H9 (cell line): ENCODE results near the gene RASGRF1. TPM values are rescaled to one million over a fixed set of nuclear protein-coding genes. Genes with fewer than 3 reads are reported as not detected.

Experiments
- DNase-seq: peaks from one replicate; pipeline ENCODE4 v3.0.0-alpha.2; 2017
- H2AFZ ChIP-seq: one replicate; pipeline ENCODE4 v1.6.1; 2013; ENCODE audit warnings: mild to moderate bottlenecking, low read length, control low read depth, moderate library complexity
- H2AK5ac ChIP-seq: 2 replicates; pipeline ENCODE4 v1.6.1; 2013; ENCODE audit warnings: low read length, control low read depth, mixed read lengths; ENCODE audit not compliant: insufficient read length
- H2BK120ac ChIP-seq: one replicate; pipeline ENCODE4 v1.6.1; 2013; ENCODE audit warnings: low read depth, mild to moderate bottlenecking, low read length, control low read depth, inconsistent platforms; ENCODE audit not compliant: poor library complexity, severe bottlenecking
- H2BK12ac ChIP-seq: 2 replicates; pipeline ENCODE4 v1.6.1; 2013; ENCODE audit warnings: low read length, control low read depth, mixed read lengths, low read depth; ENCODE audit not compliant: insufficient read length
- H2BK15ac ChIP-seq: 2 replicates; pipeline ENCODE4 v1.6.1; 2013; ENCODE audit warnings: low read depth, low read length, control low read depth
- H2BK20ac ChIP-seq: one replicate; pipeline ENCODE4 v1.6.1; 2013; ENCODE audit warnings: low read depth, mild to moderate bottlenecking, low read length, control low read depth, inconsistent platforms; ENCODE audit not compliant: poor library complexity, severe bottlenecking
- H2BK5ac ChIP-seq: 2 replicates; pipeline ENCODE4 v1.6.1; 2013; ENCODE audit warnings: low read length, control low read depth, mixed read lengths; ENCODE audit not compliant: insufficient read length
- H3K14ac ChIP-seq: 2 replicates; pipeline ENCODE4 v1.6.1; 2013; ENCODE audit warnings: low read length, control low read depth; ENCODE audit not compliant: insufficient read depth
- H3K18ac ChIP-seq: 2 replicates; pipeline ENCODE4 v1.6.1; 2013; ENCODE audit warnings: low read depth, mild to moderate bottlenecking, mixed read lengths, low read length, control low read depth; ENCODE audit not compliant: insufficient read length
- H3K23ac ChIP-seq: 2 replicates; pipeline ENCODE4 v1.6.1; 2013; ENCODE audit warnings: low read length, control low read depth, mixed read lengths, low read depth; ENCODE audit not compliant: insufficient read length
- H3K23me2 ChIP-seq: 2 replicates; pipeline ENCODE4 v1.6.1; 2013; ENCODE audit warnings: low read depth, mild to moderate bottlenecking, mixed read lengths, low read length, control low read depth; ENCODE audit not compliant: insufficient read length, poor library complexity, severe bottlenecking
- H3K27ac ChIP-seq: 2 replicates; pipeline ENCODE4 v1.5.1; 2013; ENCODE audit warnings: low read length, control low read depth, mixed read lengths, low read depth; ENCODE audit not compliant: insufficient read length
- H3K27me3 ChIP-seq: 2 replicates; pipeline ENCODE4 v1.6.1; 2013; ENCODE audit warnings: low read length, control low read depth, inconsistent platforms; ENCODE audit not compliant: insufficient read depth
- H3K4ac ChIP-seq: 2 replicates; pipeline ENCODE4 v1.6.1; 2013; ENCODE audit warnings: low read depth, mild to moderate bottlenecking, control low read depth, inconsistent platforms, low read length, moderate library complexity
- H3K4me1 ChIP-seq: 2 replicates; pipeline ENCODE4 v1.6.1; 2013; ENCODE audit warnings: low read length, control low read depth, inconsistent platforms; ENCODE audit not compliant: insufficient read depth
- H3K4me2 ChIP-seq: 2 replicates; pipeline ENCODE4 v1.6.1; 2013; ENCODE audit warnings: low read length, control low read depth, mixed read lengths; ENCODE audit not compliant: insufficient read length, insufficient read depth
- H3K56ac ChIP-seq: 2 replicates; pipeline ENCODE4 v1.6.1; 2013; ENCODE audit warnings: low read depth, mild to moderate bottlenecking, mixed read lengths, low read length, control low read depth; ENCODE audit not compliant: insufficient read length
- H3K79me1 ChIP-seq: 2 replicates; pipeline ENCODE4 v1.6.1; 2013; ENCODE audit warnings: low read depth, mild to moderate bottlenecking, moderate library complexity, low read length, control low read depth, inconsistent platforms; ENCODE audit not compliant: insufficient read depth, poor library complexity, severe bottlenecking
- H3K79me2 ChIP-seq: 2 replicates; pipeline ENCODE4 v1.6.1; 2013; ENCODE audit warnings: low read length, control low read depth, inconsistent platforms; ENCODE audit not compliant: insufficient read depth
- H3K9ac ChIP-seq: 2 replicates; pipeline ENCODE4 v1.6.1; 2013; ENCODE audit warnings: low read length, control low read depth, mixed read lengths; ENCODE audit not compliant: insufficient read length; ENCODE audit errors: extremely low read depth
- H3K9me3 ChIP-seq: one replicate; pipeline ENCODE4 v1.6.1; 2013; ENCODE audit warnings: low read depth, low read length, inconsistent platforms; ENCODE audit not compliant: control insufficient read depth
- H3T11ph ChIP-seq: one replicate; pipeline ENCODE4 v1.6.1; 2013; ENCODE audit warnings: mild to moderate bottlenecking, low read length, control low read depth, inconsistent platforms
- H4K20me1 ChIP-seq: one replicate; pipeline ENCODE4 v1.6.1; 2013; ENCODE audit not compliant: control insufficient read depth, insufficient read length, insufficient read depth
- H4K5ac ChIP-seq: 2 replicates; pipeline ENCODE4 v1.6.1; 2013; ENCODE audit warnings: low read depth, mild to moderate bottlenecking, mixed read lengths, low read length, control low read depth; ENCODE audit not compliant: insufficient read length
- H4K8ac ChIP-seq: replicated peaks from 2 replicates; pipeline ENCODE4 v1.6.1; 2013; ENCODE audit warnings: low read length, control low read depth, mixed read lengths, low read depth; ENCODE audit not compliant: insufficient read length
- H4K91ac ChIP-seq: 2 replicates; pipeline ENCODE4 v1.6.1; 2013; ENCODE audit warnings: low read depth, mild to moderate bottlenecking, moderate library complexity, mixed read lengths, low read length, control low read depth; ENCODE audit not compliant: insufficient read length
- H3K27ac Mint-ChIP-seq, 3 experiments: 2 replicates in 2 of 3; 3 replicates in 1 of 3; pipeline ENCODE4 v1.8.0; 2020 to 2021; ENCODE audit warnings: mixed read lengths in 3 of 3, mild to moderate bottlenecking in 1 of 3, moderate library complexity in 1 of 3
- H3K27me3 Mint-ChIP-seq: 2 replicates; pipeline ENCODE4 v1.8.0; 2021; ENCODE audit warnings: low read depth, mild to moderate bottlenecking, moderate library complexity, mixed read lengths
- H3K36me3 Mint-ChIP-seq, 3 experiments: 2 replicates in 2 of 3; 3 replicates in 1 of 3; pipeline ENCODE4 v1.8.0; 2020 to 2021; ENCODE audit warnings: low read depth in 3 of 3, mixed read lengths in 3 of 3; ENCODE audit not compliant: insufficient read depth in 1 of 3
- H3K4me1 Mint-ChIP-seq, 2 experiments: 2 replicates each; pipeline ENCODE4 v1.8.0; 2020; ENCODE audit warnings: mixed read lengths in 2 of 2
- H3K4me3 Mint-ChIP-seq, 2 experiments: 2 replicates in 1 of 2; 3 replicates in 1 of 2; pipeline ENCODE4 v1.8.0; 2020 to 2021; ENCODE audit warnings: mild to moderate bottlenecking in 2 of 2, mixed read lengths in 2 of 2, moderate library complexity in 1 of 2
- H3K9me3 Mint-ChIP-seq, 2 experiments: 2 replicates in 1 of 2; 3 replicates in 1 of 2; pipeline ENCODE4 v1.8.0; 2020; ENCODE audit warnings: mild to moderate bottlenecking in 2 of 2, mixed read lengths in 2 of 2, moderate library complexity in 1 of 2
- WGBS: extraction: QIAGEN DNeasy Blood & Tissue Kit; methylation state at CpG from one replicate; pipeline ENCODE4 v1.1.7; 2013; ENCODE audit warnings: missing lambda C conversion rate, low lambda C conversion rate, mixed read lengths; ENCODE audit not compliant: insufficient read length; ENCODE audit errors: extremely low coverage; 5-methylcytosine and 5-hydroxymethylcytosine counted together
- total RNA-seq: library from RNA; stranded (reverse); gene quantifications from 2 replicates; pipeline ENCODE4 v1.2.1, GENCODE V29; 2021
- TF ChIP-seq, protein P1 (sequence below): fragments of 200-600 bp; sonication (generic); conservative IDR thresholded peaks from 3 replicates; pipeline ENCODE4 v1.8.0; 2021; ENCODE audit warnings: antibody characterized with exemption, mild to moderate bottlenecking

The RASGRF1 gene
- total RNA-seq, 1 experiment from 2014 or later = 0.48 TPM

DNA sequence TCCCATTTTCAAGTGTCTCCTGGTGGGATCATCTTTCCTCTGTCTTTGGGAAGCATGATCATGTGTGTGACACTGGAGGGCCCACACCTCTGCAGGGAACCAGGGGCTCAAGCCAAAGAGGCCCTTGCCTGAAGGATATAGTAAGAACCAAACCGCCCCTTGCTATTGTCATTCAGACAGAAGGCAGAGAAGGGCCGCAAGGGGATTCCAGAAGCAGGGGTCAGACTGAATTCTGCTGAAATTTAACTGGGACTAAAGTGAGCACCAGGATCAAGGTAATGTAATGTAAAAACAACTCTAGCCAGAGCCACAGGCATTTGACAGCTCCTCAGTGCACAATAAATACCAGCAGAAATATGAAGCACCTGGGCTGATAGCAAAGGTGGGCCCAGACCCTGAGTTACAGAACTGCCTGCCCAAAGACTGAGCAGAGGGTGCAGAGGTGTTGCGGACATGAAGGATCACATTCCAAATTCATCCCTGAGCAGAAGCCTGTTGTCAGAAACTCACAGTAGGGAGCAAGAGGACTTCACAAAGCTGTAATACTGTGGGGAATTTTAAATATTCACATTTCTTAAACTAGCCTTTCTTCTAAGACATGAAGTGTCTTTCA is 46.0 kb upstream of the RASGRF1 start:
- Mint-ChIP-seq H3K4me3 (peak overlapping the region in 1 of 2 experiments; percentile 20; a peak in 2 of 5 replicates), H3K27me3 (peaks cover 7% of the 10 kb centered on the region), H3K27ac (peak overlapping the region in 1 of 3 experiments; percentile 26; a peak in 2 of 7 replicates), H3K9me3 (peaks cover 0 to 7% of the 10 kb centered on the region in 2 experiments; a peak in 3 of 5 replicates), H3K36me3 (peaks cover 0 to under 1% (median 0%) of the 10 kb centered on the region in 3 experiments; a peak in 1 of 7 replicates), H3K4me1 (peaks cover 33 to 36% of the 10 kb centered on the region in 2 experiments)
- no peak overlapping the region for H2BK5ac ChIP-seq
- H4K5ac ChIP-seq = no peak overlapping the region
- no peak overlapping the region for H3K27ac ChIP-seq
- H3T11ph ChIP-seq = no peak overlapping the region
- TF ChIP-seq, protein P1, sequence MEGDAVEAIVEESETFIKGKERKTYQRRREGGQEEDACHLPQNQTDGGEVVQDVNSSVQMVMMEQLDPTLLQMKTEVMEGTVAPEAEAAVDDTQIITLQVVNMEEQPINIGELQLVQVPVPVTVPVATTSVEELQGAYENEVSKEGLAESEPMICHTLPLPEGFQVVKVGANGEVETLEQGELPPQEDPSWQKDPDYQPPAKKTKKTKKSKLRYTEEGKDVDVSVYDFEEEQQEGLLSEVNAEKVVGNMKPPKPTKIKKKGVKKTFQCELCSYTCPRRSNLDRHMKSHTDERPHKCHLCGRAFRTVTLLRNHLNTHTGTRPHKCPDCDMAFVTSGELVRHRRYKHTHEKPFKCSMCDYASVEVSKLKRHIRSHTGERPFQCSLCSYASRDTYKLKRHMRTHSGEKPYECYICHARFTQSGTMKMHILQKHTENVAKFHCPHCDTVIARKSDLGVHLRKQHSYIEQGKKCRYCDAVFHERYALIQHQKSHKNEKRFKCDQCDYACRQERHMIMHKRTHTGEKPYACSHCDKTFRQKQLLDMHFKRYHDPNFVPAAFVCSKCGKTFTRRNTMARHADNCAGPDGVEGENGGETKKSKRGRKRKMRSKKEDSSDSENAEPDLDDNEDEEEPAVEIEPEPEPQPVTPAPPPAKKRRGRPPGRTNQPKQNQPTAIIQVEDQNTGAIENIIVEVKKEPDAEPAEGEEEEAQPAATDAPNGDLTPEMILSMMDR = no peak
- no peak overlapping the region for H3K9ac ChIP-seq
- peaks cover 3% of the 10 kb centered on the region for H3K23me2 ChIP-seq
- no peak overlapping the region for H4K8ac ChIP-seq
- H3K14ac ChIP-seq = no peak overlapping the region
- no peak overlapping the region for H3K4ac ChIP-seq
- H4K20me1 ChIP-seq = no peaks in the 10 kb centered on the region
- H4K91ac ChIP-seq = no peak overlapping the region
- peaks cover 12% of the 10 kb centered on the region; the same call in 1 of the 2 replicates for H3K4me1 ChIP-seq
- H3K18ac ChIP-seq = no peak overlapping the region
- H2AFZ ChIP-seq = no peak overlapping the region
- no peak overlapping the region for H3K56ac ChIP-seq
- no peak overlapping the region for H2BK15ac ChIP-seq
- no peaks in the 10 kb centered on the region for H3K9me3 ChIP-seq
- H3K79me1 ChIP-seq = no peaks in the 10 kb centered on the region
- H2BK20ac ChIP-seq = no peak overlapping the region
- DNase-seq = peak; percentile 56
- no peak overlapping the region for H2AK5ac ChIP-seq
- no peak overlapping the region for H2BK120ac ChIP-seq
- peak overlapping the region; percentile 14 for H3K4me2 ChIP-seq
- no peak overlapping the region for H2BK12ac ChIP-seq
- WGBS = no CpG with 5 or more reads among the region's 3 CpGs
- H3K23ac ChIP-seq = no peak overlapping the region
- no peaks in the 10 kb centered on the region for H3K79me2 ChIP-seq
- no peaks in the 10 kb centered on the region for H3K27me3 ChIP-seq
